Skeletal muscle cell (primary cell): Measurements from ENCODE around the gene SLC25A44.

Experiments used
- DNase-seq: peaks from one replicate; pipeline ENCODE4 v3.0.0-alpha.2; 2010; ENCODE audit warnings: low read depth
- H3K4me3 ChIP-seq: 2 replicates; pipeline ENCODE4 v1.5.1; 2011; ENCODE audit warnings: low read depth, mild to moderate bottlenecking, control low read depth, low read length, moderate library complexity

Gene SLC25A44, protein sequence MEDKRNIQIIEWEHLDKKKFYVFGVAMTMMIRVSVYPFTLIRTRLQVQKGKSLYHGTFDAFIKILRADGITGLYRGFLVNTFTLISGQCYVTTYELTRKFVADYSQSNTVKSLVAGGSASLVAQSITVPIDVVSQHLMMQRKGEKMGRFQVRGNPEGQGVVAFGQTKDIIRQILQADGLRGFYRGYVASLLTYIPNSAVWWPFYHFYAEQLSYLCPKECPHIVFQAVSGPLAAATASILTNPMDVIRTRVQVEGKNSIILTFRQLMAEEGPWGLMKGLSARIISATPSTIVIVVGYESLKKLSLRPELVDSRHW

DNA sequence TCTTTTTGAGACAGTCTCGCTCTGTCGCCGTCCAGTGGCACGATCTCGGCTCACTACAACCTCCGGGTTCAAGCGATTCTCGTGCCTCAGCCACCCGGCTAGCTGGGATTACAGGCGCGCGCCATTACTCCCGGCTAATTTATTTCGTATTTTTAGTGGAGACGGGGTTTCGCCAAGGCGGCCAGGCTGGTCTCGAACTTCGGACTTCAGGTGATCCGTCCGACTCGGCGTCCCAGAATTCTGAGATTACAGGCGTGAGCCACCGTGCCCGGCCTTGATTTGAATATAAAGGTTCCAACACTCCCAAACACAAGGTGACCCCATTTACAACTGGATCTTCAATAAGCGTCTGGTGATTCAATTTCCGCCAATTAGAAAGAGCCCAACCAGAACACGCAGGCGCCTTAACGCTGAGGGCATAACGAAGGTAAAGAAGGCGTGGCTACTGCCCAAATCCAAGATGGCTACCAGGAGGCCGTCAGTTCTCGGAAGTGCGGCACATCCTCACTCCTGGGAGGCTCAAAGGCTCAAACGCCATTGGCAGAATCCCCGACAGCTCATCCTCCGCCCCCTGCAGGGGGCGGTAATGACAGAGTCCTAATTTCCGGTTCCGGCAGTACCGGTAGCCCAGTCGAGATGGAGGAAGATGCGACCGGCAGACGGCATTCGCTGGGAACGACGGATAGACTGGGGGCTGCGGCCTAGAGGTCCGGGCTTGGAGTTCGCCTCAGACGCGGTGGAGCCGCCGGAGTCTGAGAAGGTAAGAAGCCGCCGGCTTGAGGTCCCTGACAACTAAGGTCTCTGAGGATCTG is at the start of gene SLC25A44:
TSS of gene SLC25A44 (plus strand) at position 617 of the 812 bp plus-strand sequence. CDS start 5,744 bp downstream, outside the sequence.
- peak; percentile 96 for DNase-seq
- peak within 1 kb of the TSS; percentile 99 for H3K4me3 ChIP-seq

DNA sequence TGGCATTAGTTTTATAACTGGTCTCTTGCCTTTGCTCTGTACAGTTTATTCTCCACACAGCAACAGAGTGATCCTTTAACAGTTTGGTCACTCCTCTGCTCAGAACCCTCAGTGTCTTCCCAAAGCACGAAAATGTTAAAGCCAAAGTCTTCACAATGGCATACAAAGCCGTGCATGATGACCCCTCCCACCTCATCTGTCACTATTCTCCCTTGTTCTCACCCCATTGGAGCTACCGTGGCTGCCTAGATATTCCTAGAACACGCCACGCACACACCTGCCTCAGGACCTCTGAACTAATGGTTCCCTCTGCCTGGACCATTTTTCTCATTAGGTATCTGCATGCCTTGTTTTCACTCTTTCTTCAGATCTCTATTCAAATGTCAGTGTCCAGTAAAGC is 49.2 kb upstream of the SLC25A44 start:
- no peak for DNase-seq
- H3K4me3 ChIP-seq: no peak overlapping the region

DNA sequence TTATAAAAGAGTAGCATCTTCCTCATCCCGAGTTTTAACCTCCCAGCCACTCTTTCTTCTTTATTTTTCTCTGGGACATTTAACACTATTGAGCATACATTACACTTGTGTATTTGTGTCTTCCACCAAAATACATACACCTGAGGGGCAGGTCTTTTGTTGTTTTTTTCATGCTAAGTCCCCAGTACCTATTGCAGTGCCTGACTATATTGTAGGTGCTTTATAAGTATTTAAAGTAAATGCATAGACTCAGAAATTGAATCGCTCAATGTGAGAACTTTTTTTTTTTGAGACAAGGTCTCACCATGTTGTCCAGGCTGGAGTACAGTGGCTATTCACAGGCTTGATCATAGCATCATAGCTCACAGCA is 48.3 kb upstream of the SLC25A44 start:
- DNase-seq: no peak
- H3K4me3 ChIP-seq: no peak overlapping the region

DNA sequence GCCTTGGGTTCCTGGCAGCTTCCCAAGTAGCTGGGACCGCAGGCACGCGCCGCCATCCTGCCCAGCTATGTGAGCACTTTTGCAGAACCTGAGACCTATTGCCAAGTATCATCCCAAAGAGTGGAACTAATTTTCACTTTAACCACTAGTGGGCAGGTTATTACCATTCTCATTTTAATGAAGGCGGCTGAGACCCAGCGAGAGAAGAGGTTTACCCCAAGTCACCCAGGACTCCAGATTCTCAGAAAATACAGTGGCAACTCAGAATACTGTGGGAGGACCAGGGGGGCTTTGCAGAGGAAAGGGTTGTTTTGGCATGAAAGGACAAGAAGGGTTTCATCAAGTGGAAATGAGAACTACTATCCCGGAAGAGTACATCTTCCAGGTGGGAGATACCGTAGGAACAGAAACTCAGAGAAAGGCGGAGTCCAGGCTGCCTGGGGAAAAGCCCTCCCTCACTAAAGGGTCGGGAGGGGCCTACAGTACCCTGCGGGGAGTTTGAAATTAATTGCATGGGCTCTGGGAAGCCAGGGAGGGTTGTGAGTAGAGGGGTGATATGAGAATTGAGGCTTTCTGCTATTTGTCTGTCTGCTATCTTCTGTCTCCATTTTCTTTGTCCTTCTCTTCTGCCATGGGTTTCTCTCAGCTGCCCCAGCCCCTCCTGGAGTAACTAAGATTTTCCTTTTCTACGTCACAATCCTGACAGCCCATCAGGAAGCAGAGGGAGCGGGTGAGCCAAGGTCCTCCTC is 47.7 kb upstream of the SLC25A44 start:
- H3K4me3 ChIP-seq: no peak overlapping the region
- peak; percentile 89 for DNase-seq

DNA sequence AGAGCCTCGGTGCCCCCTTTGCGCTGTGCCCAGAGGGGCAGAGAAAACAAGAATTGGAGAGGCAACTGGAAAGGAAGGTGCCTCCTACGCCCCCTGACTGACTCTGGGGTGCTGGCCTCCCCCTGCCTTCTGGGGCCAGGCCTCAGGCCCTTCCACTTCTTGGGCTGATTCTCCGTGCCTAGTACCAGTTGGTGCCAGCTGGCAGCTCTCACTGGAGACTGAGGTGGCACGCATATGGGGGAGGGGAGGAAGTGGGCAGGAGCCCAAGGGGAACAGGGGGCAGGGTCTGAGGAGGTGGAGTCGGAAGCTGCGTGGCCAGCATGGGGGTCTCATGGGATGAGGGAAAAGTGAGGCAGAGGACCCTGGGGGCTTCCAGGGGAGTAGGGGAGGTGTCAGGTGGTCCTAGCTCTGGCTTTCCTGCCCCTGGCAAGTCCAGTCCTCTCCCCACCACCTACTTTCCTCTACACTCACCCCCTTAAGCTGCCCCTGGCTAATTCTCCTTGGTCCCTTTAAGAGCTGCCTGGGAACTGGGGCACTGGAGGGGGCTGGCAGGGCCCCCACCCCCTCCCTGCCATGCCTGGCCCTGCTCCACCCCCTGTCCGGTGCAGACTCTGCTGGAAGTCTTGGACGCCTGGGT is 47.0 kb upstream of the SLC25A44 start:
- no peak for DNase-seq
- no peak overlapping the region for H3K4me3 ChIP-seq

DNA sequence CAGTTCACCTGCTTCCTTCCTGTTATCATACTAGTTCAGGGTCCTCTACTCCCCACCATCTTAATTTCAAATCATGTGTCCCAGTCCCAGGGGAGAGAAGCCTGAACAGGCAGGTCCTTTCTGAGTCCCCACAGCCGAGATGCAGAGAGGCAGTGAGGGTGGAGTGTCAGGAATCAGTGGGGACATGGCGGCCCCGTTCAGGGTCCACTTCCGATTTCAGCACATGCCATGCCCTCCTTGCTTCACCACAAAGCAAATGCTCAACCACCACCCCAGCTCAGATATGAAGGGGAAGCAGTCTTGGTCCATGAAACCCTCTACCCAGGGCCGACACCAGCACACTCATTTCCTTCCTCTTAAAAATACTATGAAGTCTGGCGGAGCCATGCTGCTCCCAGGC is 45.7 kb upstream of the SLC25A44 start:
- no peak for DNase-seq

DNA sequence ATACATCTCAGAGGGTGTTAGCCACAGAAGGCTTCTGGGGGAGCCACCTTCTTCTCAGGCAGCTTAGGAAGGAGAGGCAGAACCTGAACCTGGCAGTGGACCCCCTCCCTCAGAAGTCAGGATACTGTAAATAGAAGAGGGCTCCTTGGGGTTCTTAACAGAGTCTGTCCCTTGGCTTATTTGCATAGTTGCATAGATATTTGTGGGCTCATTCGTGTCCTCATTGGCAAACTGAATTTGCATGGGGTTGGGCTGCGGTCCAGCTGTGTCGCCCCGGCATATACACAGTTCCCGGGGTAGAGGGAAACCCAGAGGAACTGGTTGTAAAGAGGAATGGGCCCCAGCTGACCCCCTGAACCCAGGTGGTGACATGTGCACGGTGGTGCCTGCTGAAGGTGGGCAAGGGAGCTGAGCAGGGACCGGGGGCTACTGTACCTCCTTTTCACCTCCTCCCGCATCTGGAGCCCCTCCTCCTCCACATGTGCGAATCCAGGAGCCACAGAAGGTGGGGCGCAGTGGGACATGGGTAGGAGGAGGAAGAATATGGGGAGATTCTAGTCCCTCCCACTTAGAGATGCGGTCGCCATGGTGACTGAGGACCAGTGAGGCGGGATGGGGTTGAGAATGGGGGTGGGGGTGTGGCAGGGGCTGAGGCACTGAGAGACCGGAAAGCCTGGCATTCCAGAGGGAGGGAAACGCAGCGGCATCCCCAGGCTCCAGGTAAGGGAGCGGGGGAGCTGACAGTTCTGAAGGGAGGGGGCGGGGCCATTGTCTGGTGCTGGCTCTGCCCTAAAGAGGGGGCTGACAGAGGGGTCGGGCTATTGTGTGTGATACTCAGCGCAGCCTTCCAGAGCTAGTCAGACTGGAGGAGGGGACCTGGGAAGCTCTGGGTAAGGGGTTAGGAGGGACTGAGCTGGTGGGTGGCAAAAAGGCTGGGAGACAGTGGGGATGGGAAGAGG is 44.3 kb upstream of the SLC25A44 start:
- DNase-seq: no peak
- H3K4me3 ChIP-seq: no peak overlapping the region

More for the DNA sequence above, 45.7 kb upstream of the SLC25A44 start:
- no peak overlapping the region for H3K4me3 ChIP-seq

DNA sequence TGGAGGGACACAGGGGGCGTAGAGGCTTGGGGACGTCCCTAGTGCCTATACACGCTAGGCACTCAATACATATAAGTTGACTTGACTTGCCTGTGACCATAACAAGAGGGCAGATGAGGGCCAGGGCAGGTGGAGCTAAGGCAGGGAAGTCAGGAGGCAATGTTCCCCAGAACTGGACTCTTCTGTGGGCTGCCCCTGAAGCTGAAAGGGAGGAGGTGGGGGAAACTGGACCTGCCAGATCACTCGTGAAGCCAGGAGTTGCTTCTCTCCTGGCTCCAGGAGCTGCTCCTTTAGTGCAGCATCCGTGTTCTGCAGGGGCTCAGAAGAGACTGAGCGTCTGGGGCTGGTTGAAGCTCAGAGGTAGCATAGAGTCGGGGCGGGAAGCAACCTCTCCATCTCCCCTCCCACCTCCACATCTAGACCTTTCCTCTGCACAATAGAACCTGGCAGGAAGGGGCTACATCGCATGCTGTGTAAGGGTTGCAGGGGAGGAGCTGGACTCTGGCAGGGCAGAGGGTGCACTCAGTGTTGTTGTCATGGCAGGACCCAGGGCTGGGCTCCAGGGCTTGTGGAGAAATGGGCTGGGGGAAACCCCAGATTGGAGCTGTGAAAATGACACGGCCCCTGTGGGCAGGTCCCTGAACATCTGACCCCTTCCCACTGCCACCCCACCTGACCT is 43.4 kb upstream of the SLC25A44 start:
- no peak overlapping the region for H3K4me3 ChIP-seq
- DNase-seq: no peak

DNA sequence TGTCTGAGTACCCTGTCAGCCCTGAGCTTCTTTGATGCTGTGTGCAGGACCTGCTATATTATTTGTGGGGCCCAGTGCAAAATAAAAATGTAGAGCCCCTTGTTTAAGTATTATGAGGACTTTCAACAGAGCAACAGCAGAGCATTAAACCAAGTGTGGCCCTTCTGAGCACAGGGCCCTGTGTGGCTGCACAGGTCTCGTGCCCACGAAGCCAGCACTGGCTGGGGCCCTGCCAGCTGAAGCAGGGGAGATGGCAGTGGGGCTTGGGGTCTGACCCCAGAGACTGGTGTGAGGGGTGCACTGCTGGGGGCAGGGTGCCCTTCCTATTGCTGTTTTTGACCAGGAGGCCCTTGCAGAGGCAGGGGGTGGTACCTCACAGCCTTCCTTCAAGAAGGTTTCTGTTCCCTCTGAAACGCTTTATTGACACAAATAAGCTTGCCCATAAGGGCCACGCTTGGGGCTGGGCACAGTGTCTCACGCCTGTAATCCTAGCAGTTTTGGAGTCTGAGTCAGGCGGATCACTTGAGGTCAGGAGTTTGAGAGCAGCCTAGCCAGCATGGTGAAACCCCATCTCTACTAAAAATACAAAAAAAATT is 42.7 kb upstream of the SLC25A44 start:
- no peak for DNase-seq
- H3K4me3 ChIP-seq: no peak overlapping the region

DNA sequence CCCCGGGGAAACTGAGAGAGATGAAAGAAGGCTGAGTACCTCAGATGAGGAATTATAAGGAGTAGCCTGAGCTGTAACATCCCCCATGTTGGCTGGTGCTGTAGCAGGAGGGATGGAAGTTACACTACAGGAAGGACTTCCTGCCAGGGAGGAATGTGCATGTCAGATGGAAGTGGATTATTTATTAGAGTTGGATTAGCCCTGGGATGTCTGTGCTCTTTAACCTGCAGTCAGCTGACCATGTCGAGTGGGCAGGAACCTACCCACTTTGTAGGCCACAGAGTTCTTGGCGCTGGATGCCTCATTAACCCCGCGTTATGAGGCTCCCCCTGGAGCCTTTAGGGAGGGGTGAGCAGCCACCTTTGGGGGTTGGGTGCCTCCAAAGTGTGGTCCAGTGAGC is 41.3 kb upstream of the SLC25A44 start:
- DNase-seq: no peak
- no peak overlapping the region for H3K4me3 ChIP-seq

DNA sequence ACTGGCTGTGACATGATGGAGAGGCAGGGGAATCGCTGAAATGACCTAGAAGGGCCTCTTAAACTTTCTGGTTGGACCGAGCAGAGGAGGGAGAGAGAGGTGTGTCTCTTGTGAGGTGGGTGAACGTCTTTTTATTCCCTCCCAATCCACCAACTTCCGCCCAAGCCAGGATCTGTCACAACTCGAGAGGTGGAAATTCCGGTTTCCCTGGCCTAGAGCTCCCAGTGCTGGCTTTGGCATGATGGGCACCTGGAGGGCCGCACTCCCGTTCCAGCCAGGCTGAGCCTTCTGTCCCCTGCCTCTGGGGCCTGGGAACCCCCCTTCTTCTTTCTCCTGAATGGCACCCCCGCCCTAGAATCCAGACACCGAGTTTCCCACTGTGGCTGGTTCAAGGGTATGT is 40.5 kb upstream of the SLC25A44 start, which contains the start of gene SEMA4A:
TSS of gene SEMA4A (plus strand) at position 224 of the 400 bp plus-strand sequence. CDS start 994 bp downstream, outside the sequence.
- no peak within 1 kb of the TSS for H3K4me3 ChIP-seq

DNA sequence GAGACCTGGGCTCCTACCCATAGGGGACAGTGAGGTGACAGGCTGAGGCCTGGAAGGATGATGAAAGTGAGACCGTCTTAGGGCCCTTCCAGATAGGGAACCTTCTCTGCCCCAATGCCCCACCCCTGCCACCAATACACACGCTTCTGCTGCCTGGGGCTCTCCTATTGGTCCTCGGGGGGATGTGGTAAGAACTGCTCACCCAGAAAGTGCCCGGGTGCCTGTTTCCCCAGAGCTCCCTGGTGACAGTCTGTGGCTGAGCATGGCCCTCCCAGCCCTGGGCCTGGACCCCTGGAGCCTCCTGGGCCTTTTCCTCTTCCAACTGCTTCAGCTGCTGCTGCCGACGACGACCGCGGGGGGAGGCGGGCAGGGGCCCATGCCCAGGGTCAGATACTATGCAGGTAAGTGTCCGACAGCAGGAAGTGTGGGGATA is 39.6 kb upstream of the SLC25A44 start:
- H3K4me3 ChIP-seq: no peak overlapping the region
- no peak for DNase-seq

More for the DNA sequence above, 40.5 kb upstream of the SLC25A44 start, which contains the start of gene SEMA4A:
- DNase-seq: no peak

DNA sequence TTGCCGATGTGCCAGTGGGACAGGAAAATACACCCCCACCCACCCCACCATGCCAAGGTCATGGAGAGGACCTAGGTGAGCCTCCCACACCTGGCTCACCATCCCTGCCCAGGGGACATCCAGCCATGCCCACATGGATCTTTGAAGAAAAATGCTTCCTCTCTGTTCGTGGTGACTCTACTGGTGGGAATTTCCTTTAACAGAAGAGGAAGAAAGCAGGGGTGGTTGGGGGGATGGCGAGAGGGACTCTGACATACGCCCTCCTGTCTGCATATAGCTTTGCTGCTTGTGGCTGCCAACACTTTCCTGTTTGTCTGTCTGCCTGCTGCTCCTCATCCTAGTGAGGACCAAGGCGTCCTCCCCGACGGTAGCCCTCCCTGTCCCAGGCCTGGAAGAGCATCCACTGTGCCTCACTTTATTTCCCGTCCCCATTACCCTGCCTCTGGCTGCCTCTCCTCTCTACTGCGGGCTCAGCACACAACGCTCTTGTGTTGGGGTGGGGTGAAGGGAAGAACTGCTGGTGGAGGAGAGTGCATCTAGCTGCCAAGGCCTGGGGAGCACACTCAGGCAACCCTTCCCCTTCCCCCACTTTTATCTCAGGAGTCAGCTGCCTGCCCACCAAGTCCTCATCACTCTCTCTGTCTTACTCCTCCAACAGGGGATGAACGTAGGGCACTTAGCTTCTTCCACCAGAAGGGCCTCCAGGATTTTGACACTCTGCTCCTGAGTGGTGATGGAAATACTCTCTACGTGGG is 38.0 kb upstream of the SLC25A44 start:
- no peak overlapping the region for H3K4me3 ChIP-seq
- no peak for DNase-seq

DNA sequence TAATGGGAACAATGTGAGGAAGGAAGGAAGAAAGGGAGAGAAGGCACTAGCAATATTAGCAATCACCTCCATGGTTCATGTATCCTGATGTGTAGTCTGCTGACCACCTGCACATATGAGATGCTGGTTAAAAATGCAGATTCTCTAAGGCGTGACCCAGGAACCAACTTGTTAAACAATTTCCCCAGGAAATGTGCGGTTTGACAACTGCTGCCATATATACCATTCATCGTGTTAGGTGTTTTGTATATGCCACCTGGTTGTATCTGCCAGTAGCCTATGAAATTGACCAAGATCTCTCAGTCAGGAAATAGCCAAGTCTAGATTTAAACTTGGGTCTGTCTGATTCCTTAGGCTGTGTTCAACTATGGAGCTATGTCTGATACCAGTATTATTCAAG is 36.4 kb upstream of the SLC25A44 start:
- DNase-seq: no peak
- H3K4me3 ChIP-seq: no peak overlapping the region

DNA sequence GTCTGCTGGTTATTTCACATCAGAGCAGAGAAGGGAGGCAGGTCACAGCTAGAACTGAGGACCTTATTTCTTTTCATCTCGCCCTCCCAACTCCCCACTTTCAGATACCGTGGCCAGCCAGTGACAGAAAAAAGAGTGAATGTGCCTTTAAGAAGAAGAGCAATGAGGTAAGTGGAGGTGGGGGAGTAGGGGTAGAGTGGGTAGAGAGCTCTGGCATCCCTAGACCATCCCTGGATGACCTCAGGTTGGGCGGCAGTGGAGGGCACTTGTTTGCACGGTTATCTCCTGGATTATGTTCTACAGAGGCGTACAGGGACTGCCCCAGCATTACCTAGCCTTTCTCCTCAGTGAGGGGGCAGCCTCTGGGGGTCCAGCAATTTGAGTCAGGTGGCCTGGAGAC is 35.9 kb upstream of the SLC25A44 start:
- DNase-seq: no peak
- no peak overlapping the region for H3K4me3 ChIP-seq

DNA sequence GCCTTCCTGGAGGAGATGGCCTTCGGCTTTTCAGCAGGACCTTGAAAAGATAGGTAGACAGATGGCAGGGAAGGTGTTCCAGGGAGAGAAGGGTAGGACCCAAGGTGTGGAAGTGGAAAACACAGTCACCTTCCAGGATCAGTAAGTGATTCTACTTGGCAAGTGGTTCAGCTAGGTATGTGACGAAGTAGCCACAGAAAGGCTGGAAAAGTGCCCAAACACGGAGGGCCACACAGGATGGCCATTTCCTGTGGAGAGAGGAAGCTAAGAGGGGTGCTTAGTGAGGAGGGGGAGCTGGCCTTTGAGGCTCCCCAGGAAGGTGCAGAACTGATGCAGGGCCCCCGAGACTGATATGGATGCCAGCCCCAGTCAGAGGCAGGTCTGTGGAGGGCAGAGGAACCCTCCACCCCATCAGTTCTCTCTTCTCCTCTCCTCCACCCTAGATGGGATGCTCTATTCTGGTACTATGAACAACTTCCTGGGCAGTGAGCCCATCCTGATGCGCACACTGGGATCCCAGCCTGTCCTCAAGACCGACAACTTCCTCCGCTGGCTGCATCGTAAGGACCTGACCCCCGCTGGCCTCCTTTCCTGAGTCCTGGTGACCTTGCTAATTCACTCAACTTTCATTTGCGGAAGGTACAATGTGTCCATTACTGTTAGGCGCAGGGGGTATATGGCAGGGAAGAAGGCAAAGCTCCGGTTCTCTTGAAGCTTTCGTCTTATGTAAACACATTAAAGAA is 33.7 kb upstream of the SLC25A44 start:
- peak overlapping the region; percentile 39 for H3K4me3 ChIP-seq

More for the DNA sequence above, 33.7 kb upstream of the SLC25A44 start:
- DNase-seq: no peak
